Spleen (tissue), 7 donors: ENCODE data around the gene GPC3.

ENCODE experiments used
- POLR2AphosphoS5 ChIP-seq, 3 donors: sonication (generic); formaldehyde crosslinking; IDR thresholded peaks; one replicate each; pipeline ENCODE4 v1.5.1; 2017; ENCODE audit warnings: antibody characterized with exemption in 3 of 3
- TF ChIP-seq, protein P1 (sequence below), 11 experiments: fragments of 200-600 bp in 7 of 11; fragments of 450-650 bp in 4 of 11; sonication (generic) in 4 of 11; IDR thresholded peaks in 8 of 11; conservative IDR thresholded peaks in 3 of 11; 1 replicate in 7 of 11; 2 replicates in 4 of 11; pipeline versions ENCODE4 v1.4.0 to v1.8.0; 2016 to 2021; ENCODE audit warnings: antibody characterized with exemption in 11 of 11, inconsistent platforms in 4 of 11, mild to moderate bottlenecking in 1 of 11
- donor health status: DM: no; HTN: no; CAD: no; lungs with moderate emphysema.
- donor health status: DM: no; HTN: no; CAD: no.
- donor health status: DM: no; HTN: no; CAD: no.

DNA sequence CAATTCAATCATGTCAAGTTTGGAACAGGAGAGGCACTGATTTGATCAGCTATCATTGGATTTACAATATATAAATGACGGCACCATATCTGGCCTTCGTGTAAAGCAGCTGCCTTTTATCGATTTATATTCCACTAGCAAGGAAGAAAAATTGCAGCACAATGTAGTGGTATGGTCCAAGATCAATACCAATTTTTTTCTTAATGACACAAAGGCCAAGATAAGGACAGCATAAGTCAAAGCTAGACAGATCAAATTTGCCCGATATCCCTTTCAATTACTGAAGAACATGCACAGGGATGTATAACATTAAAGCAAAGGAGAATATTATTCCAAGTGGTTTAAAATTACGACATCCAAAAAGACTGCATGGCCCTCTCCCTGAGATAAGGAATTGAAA is 167.4 kb downstream of the GPC3 start:
- TF ChIP-seq, protein P1, sequence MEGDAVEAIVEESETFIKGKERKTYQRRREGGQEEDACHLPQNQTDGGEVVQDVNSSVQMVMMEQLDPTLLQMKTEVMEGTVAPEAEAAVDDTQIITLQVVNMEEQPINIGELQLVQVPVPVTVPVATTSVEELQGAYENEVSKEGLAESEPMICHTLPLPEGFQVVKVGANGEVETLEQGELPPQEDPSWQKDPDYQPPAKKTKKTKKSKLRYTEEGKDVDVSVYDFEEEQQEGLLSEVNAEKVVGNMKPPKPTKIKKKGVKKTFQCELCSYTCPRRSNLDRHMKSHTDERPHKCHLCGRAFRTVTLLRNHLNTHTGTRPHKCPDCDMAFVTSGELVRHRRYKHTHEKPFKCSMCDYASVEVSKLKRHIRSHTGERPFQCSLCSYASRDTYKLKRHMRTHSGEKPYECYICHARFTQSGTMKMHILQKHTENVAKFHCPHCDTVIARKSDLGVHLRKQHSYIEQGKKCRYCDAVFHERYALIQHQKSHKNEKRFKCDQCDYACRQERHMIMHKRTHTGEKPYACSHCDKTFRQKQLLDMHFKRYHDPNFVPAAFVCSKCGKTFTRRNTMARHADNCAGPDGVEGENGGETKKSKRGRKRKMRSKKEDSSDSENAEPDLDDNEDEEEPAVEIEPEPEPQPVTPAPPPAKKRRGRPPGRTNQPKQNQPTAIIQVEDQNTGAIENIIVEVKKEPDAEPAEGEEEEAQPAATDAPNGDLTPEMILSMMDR (IDR thresholded peaks at IDR 0.05 in 8 of 11, conservative IDR thresholded peaks at IDR 0.05 in 3 of 11) = no peak
- TF ChIP-seq POLR2AphosphoS5 (IDR thresholded peaks at IDR 0.05) = no peak
